Muscle layer of duodenum (tissue), 2 donors: ENCODE measurements around the gene KMT2E.
A peak's percentile ranks its signal among the peaks of the same experiment; 100 is the strongest.
"Not testable (repeated sequence)": the region's sequence is repeated elsewhere in the genome, so short reads cannot be mapped to it uniquely, and the experiment has no call there.

Source experiments
- H3K27ac ChIP-seq: one replicate; pipeline ENCODE4 v1.7.0; 2013; ENCODE audit warnings: mild to moderate bottlenecking, low read length
- H3K27me3 ChIP-seq: one replicate; pipeline ENCODE4 v1.7.0; 2013; ENCODE audit warnings: low read depth, mild to moderate bottlenecking, control low read depth, low read length
- H3K36me3 ChIP-seq, 2 donors: one replicate each; pipeline ENCODE4 v1.7.0; 2013; ENCODE audit warnings: low read length in 2 of 2, control low read depth in 1 of 2, mild to moderate bottlenecking in 1 of 2; ENCODE audit not compliant: insufficient read depth in 2 of 2, control insufficient read depth in 1 of 2
- H3K4me1 ChIP-seq, 2 donors: one replicate each; pipeline ENCODE4 v1.7.0; 2013; ENCODE audit warnings: low read length in 2 of 2, mild to moderate bottlenecking in 2 of 2, control low read depth in 1 of 2, moderate library complexity in 1 of 2; ENCODE audit not compliant: insufficient read depth in 2 of 2, control insufficient read depth in 1 of 2
- H3K4me3 ChIP-seq, 2 donors: one replicate each; pipeline ENCODE4 v1.7.0; 2013; ENCODE audit warnings: low read length in 2 of 2, low read depth in 1 of 2, mild to moderate bottlenecking in 1 of 2
- H3K9me3 ChIP-seq, 2 donors: one replicate each; pipeline ENCODE4 v1.7.0; 2013; ENCODE audit warnings: low read length in 2 of 2, control low read depth in 1 of 2, mild to moderate bottlenecking in 1 of 2; ENCODE audit not compliant: control insufficient read depth in 1 of 2
- donor health status: healthy.

The KMT2E gene

DNA sequence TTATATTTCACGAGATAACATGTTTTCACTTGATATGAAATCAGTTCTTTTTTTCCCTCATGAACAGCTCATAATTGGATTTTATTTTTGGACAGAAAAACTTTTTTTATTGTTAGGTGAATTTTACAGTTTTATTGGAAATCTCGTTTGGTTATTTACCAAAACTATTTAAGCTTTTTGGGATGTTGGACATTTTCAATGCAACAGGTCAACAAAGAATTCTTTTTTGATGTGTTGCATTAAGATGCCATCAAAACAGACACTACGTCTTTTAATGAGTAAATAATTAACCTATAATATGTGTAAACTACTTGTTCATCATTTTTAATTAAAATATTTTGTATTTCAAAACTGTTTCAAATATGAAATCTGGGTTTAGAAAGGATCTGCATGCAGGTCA is 5.3 kb downstream of the KMT2E start:
- no peak overlapping the region for H3K27ac ChIP-seq
- peaks cover 23 to 45% of the 10 kb centered on the region in 2 donors for H3K4me1 ChIP-seq
- no peak overlapping the region for H3K4me3 ChIP-seq
- no peaks in the 10 kb centered on the region for H3K9me3 ChIP-seq
- no peaks in the 10 kb centered on the region for H3K27me3 ChIP-seq
- H3K36me3 ChIP-seq, result peaks cover 0 to 6% of the 10 kb centered on the region in 2 donors

GRCh38 chr7:105020926-105021325 is 6.9 kb downstream of the KMT2E start:
- H3K27ac ChIP-seq, result peak overlapping the region; percentile 55
- H3K27me3 ChIP-seq, result no peaks in the 10 kb centered on the region
- H3K4me1 ChIP-seq, result peaks cover 31 to 60% of the 10 kb centered on the region in 2 donors
- peak overlapping the region in 1 of 2 donors; percentile 21 for H3K4me3 ChIP-seq
- no peaks in the 10 kb centered on the region for H3K36me3 ChIP-seq
- no peaks in the 10 kb centered on the region for H3K9me3 ChIP-seq

DNA sequence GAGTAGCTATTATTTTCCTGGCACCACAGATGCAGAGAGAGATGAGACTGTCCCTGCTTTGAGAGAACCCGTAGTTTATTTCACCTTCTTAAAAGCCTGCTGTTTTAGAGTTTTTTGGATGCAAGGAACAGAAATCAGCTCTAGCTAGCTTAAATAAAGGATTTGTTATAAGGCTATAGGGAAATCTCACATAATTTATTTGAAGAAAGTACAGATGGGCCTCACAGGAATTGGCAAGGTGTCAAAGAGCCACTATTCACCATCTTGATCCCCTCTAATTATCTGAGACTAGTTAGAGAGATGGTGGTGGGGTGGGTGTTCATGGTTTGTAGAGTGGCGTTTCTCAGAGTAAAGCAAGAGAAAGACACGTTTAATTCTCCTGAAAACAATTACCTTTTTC is 7.3 kb downstream of the KMT2E start:
- Histone ChIP-seq H3K27ac (peak overlapping the region; percentile 55), H3K36me3 (no peaks in the 10 kb centered on the region), H3K4me3 (peak overlapping the region in 1 of 2 donors; percentile 21), H3K9me3 (no peaks in the 10 kb centered on the region), H3K4me1 (peaks cover 31 to 65% of the 10 kb centered on the region in 2 donors), H3K27me3 (no peaks in the 10 kb centered on the region)

- Histone ChIP-seq H3K4me3 (no peak overlapping the region), H3K27me3 (no peaks in the 10 kb centered on the region), H3K27ac (no peak overlapping the region), H3K9me3 (no peaks in the 10 kb centered on the region), H3K4me1 (peaks cover 31 to 68% of the 10 kb centered on the region in 2 donors), H3K36me3 (no peaks in the 10 kb centered on the region)
These were observed 8.0 kb downstream of the KMT2E start for GRCh38 chr7:105021967-105022366.

GRCh38 chr7:105022458-105022857 is 8.5 kb downstream of the KMT2E start:
- Histone ChIP-seq H3K9me3 (no peaks in the 10 kb centered on the region), H3K4me1 (peaks cover 29 to 68% of the 10 kb centered on the region in 2 donors), H3K27ac (no peak overlapping the region), H3K27me3 (no peaks in the 10 kb centered on the region), H3K36me3 (no peaks in the 10 kb centered on the region), H3K4me3 (no peak overlapping the region)

DNA sequence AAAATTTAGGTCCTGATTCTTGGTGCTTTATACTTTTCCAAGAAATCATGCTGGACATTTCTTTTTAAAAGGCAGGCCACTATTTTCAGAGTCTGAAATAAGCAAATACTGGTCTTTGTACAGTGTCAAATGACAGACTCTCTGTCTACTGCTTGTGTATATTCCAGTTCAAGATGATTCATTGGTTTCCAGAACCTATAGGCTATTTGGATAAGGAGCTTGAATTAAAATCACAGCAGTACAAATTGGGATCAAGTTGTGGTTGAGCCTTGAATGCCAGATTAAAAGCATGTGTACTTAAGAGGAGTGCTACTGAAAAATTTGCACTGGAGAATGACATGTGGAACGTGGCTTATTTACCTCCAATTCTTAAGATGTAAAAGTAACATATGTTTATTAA is 10.7 kb downstream of the KMT2E start:
- H3K27me3 ChIP-seq, result no peaks in the 10 kb centered on the region
- no peak overlapping the region for H3K27ac ChIP-seq
- H3K4me1 ChIP-seq, result peaks cover 27 to 66% of the 10 kb centered on the region in 2 donors
- peak overlapping the region in 1 of 2 donors; percentile 17 for H3K4me3 ChIP-seq
- H3K36me3 ChIP-seq, result no peaks in the 10 kb centered on the region
- H3K9me3 ChIP-seq, result no peaks in the 10 kb centered on the region

DNA sequence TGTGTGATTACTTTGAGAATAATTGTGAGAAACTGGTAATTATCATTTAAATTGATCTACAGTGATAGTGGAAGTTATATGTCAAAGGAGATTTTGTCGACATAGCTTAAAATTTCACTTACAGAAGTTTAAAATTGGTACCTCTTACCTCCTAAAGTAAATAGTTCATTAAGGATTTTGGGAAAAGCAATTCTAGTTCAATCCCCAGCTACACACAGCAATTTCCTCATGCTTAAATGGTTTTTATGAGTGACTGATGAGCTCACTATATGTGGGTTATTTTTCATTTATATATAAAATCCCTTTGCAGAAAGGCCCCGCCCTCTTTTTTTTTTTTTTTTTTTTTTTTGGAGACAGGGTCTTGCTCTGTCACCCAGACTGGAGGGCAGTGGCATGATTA is 12.7 kb downstream of the KMT2E start:
- Histone ChIP-seq H3K9me3 (no peaks in the 10 kb centered on the region), H3K36me3 (no peaks in the 10 kb centered on the region), H3K27me3 (no peaks in the 10 kb centered on the region), H3K4me1 (peaks cover 17 to 64% of the 10 kb centered on the region in 2 donors), H3K27ac (no peak overlapping the region), H3K4me3 (no peak overlapping the region)

DNA sequence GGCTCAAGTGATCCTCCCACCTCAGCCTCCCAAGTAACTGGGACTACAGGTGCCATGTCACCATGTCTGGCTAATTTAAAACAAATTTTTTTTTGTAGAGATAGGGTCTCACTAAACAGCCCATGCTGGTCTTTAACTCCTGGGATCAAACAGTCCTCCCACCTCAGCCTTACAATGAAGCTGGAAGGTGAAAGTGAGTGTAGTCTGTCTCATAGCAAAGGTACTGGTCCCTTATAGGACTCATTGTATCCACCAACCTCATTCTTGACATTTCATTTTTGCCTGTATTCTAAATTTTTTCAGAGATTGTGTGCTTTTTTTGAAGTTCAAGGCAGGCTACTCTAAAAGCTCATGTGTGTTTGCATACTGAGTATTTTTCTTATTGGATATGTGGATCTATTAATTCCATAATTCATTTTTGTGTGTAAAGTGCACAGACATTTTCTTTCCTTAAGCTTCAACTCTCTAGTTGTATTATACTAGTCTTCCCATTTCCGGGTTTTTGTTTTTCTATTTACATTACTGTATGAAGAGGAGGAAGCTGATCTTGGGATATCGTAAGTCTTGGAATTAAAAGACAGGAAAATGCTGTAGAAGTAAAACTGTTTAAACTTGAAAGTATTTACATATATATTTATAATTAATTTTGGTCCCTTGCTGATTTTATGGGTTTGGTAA is 13.3 kb downstream of the KMT2E start:
- no peaks in the 10 kb centered on the region for H3K27me3 ChIP-seq
- H3K9me3 ChIP-seq, result no peaks in the 10 kb centered on the region
- H3K4me3 ChIP-seq, result no peak overlapping the region
- no peak overlapping the region for H3K27ac ChIP-seq
- H3K4me1 ChIP-seq, result peaks cover 12 to 60% of the 10 kb centered on the region in 2 donors
- no peaks in the 10 kb centered on the region for H3K36me3 ChIP-seq

GRCh38 chr7:105028004-105028403 is 14.0 kb downstream of the KMT2E start:
- no peak overlapping the region for H3K4me3 ChIP-seq
- H3K9me3 ChIP-seq, result no peaks in the 10 kb centered on the region
- no peaks in the 10 kb centered on the region for H3K27me3 ChIP-seq
- H3K27ac ChIP-seq, result no peak overlapping the region
- H3K36me3 ChIP-seq, result no peaks in the 10 kb centered on the region
- H3K4me1 ChIP-seq, result peaks cover 12 to 60% of the 10 kb centered on the region in 2 donors

DNA sequence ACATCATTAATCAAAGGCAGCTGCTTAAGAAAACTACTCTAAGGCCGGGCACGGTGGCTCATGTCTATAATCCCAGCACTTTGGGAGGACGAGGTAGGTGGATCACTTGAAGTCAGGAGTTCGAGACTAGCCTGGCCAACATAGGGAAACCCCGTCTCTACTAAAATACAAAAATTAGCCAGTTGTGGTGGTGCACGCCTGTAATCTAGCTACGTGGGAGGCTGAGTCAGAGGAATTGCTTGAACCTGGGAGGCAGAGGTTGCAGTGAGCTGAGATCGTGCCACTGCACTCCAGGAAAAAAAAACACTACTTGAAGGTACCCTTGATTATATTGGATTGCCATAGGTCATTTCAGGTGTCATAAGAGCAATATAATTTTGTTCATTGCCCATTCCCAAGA is 14.9 kb downstream of the KMT2E start:
- H3K27me3 ChIP-seq, H3K9me3 ChIP-seq, H3K4me3 ChIP-seq, H3K27ac ChIP-seq, H3K36me3 ChIP-seq: not testable (repeated sequence)
- H3K4me1 ChIP-seq, result peaks cover 11 to 54% of the 10 kb centered on the region in 2 donors

- peaks cover 0 to 39% of the 10 kb centered on the region in 2 donors for H3K4me1 ChIP-seq
These were observed 16.4 kb downstream of the KMT2E start for GRCh38 chr7:105030447-105030846.

More at GRCh38 chr7:105030447-105030846, 16.4 kb downstream of the KMT2E start:
- Histone ChIP-seq H3K4me3 (no peak overlapping the region), H3K9me3 (no peaks in the 10 kb centered on the region), H3K27ac (no peak overlapping the region), H3K27me3 (no peaks in the 10 kb centered on the region), H3K36me3 (no peaks in the 10 kb centered on the region)
